HFF-Myc (cell line): ENCODE data around the gene PTRH1.

Experiments used
- DNase-seq: peaks from one replicate; pipeline ENCODE4 v3.0.0-alpha.2; 2011; ENCODE audit warnings: low read depth; ENCODE audit errors: extremely low read depth
- H3K4me3 ChIP-seq: replicated peaks from 2 replicates; pipeline ENCODE4 v1.5.1; 2011; ENCODE audit warnings: low read depth, mild to moderate bottlenecking, control low read depth, low read length
- CTCF ChIP-seq: IDR thresholded peaks from 2 replicates; pipeline ENCODE4 v1.5.1; 2012; ENCODE audit warnings: mild to moderate bottlenecking, low read depth, low read length, control low read depth; ENCODE audit errors: missing control alignments

PTRH1 gene

GRCh38 chr9:127756233-127756632 lies 40.8 kb upstream of the PTRH1 start:
- H3K4me3 ChIP-seq = no peak overlapping the region
- TF ChIP-seq CTCF = no peak
- DNase-seq = no peak

DNA sequence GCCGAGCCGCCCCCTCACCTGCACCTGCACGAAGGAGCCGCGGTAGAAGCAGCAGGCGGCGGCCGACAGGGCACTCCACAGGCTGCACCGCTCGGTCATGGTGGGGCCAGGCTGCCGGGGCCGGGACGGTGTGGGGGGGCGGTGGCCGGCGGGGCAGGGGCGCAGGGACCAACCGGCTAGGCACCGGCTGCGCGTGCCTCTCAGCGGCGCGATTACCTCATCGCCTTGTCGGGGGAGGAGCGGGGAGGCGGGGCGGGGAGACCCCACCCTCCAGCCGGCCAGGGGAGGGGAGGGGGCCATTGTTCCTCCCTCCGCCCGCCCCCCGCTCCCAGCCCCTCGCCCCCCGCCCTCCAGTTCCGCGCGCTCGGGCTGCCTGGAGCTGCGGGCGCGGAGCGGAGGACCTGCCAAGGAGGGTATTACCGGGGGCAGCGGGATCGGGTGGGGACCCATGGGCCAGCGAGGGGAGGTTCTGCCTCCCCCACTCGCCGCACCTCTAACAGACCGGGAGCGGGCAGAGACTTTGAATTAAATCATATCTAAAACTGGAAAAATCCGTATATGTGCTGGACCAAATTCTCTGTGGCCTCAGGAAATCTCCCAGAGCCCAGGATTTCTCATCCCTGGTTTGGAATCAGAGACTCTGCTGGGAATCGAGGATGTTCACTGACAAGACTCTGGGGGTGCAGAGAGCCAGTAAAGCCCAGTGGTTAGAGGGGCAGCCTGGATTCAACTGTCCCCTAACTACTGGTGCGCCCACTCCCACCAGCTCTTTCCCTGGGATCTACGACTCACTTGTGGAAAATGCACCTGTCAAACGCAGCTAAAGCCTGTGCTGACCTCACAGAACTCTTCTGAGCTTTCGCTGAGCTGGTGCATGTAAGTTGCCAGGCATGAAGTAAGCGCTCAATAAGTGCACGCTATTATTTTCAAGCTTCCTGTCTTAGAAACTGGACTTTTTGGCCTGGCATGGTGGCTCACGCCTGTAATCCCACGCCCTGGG lies 39.9 kb upstream of the PTRH1 start:
- DNase-seq = no peak
- TF ChIP-seq CTCF = no peak
- H3K4me3 ChIP-seq = no peak overlapping the region

DNA sequence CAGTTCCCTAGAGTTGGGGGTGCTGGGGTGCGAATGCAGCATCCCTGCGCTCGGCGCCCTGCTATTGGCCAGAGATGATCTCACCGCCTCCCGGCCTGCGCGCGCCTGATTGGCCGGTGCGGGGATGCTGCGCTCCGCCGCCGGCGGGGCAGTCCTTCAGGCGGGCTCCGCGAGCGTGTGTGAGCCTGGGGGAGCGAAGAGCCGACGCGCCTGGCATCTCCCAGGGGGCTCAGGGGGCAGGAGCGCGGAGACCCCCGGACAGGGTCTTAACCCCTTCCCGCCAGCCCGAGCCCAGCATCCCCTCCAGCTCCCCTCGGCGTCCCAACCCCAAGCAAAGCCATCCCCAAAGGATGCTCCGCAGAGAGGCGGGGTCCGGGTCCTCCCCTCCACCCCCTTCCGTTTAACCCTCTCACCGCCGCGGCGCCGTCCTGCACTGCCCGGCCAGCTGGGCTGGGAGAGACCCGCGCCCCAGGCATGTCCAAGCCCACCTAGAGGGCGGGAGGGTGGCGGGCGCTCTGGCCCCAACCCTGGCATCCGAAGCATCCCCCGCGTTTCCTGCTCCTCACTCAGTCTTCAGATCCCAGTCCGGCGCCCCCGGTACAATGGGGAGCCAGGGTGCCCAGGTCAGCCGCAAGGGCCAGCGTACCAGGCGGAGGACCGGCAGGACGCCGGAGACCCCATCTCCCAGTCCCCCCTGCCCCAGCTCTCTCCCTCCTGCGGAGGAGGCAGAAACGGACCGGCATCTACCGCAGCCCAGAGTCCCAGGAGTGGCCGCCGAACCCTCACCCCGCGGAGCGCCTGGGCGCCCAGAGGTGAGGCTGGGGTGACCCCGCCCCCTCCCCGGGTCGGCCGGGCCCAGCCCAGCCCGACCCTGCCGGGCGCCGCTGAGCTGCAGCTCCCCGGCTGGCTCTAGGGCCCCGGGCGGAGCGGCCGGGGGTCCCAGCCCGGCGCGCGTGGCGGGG lies 38.9 kb upstream of the PTRH1 start:
- DNase-seq = no peak
- H3K4me3 ChIP-seq = no peak overlapping the region
- TF ChIP-seq CTCF = no peak

- no peak for DNase-seq
- TF ChIP-seq CTCF = no peak
- H3K4me3 ChIP-seq = no peak overlapping the region
Measured at GRCh38 chr9:127753622-127754021, 38.2 kb upstream of the PTRH1 start.

DNA sequence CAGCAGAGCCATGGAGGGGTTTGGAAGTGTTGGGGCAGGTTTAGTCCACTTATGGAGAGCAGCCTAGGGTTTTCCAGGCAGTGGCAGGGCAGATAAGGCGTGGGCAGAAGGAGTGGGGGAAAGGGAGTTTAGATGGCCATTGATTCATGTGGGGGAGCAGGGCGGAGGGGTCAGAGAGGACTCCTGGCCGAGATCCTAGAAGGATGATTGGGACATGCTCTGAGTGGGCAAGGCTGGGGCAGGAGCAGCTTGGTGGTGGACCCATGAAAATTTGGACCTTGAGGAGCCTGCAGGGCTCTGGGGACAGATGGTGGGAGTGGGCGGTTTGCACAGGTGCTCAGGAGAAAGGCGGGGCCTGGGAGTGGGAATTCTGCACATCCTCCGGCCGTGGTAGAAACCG lies 37.7 kb upstream of the PTRH1 start:
- no peak for DNase-seq
- TF ChIP-seq CTCF = no peak
- no peak overlapping the region for H3K4me3 ChIP-seq

- no peak for TF ChIP-seq CTCF
- H3K4me3 ChIP-seq = no peak overlapping the region
- DNase-seq = no peak
Measured at GRCh38 chr9:127751269-127752054, 36.0 kb upstream of the PTRH1 start.
